ENCODE results near the gene PBX1.

- TF ChIP-seq CTCF (IDR thresholded peaks at IDR 0.05; ENCODE audit: low read depth, low read length, poor library complexity, severe bottlenecking), result no peak
- no peak for TF ChIP-seq EZH2phosphoT487 (IDR thresholded peaks at IDR 0.05; ENCODE audit: borderline replicate concordance, low read length)
Observed at GRCh38 chr1:164583835-164584539, 25.0 kb downstream of the PBX1 start.

Data from DOHH2 (cell line).